ENCODE results near the gene DOC2B. TPM values are rescaled to one million over a fixed set of nuclear protein-coding genes. Genes with fewer than 3 reads are reported as not detected.
A peak's percentile ranks its signal among the peaks of the same experiment; 100 is the strongest.

Gene DOC2B
- total and polyA plus RNA-seq, 2 of the 13 experiments (the other 11 are each of a cell fraction or from before 2014, with no cell fraction given), result 0.09 to 0.22 TPM

DNA sequence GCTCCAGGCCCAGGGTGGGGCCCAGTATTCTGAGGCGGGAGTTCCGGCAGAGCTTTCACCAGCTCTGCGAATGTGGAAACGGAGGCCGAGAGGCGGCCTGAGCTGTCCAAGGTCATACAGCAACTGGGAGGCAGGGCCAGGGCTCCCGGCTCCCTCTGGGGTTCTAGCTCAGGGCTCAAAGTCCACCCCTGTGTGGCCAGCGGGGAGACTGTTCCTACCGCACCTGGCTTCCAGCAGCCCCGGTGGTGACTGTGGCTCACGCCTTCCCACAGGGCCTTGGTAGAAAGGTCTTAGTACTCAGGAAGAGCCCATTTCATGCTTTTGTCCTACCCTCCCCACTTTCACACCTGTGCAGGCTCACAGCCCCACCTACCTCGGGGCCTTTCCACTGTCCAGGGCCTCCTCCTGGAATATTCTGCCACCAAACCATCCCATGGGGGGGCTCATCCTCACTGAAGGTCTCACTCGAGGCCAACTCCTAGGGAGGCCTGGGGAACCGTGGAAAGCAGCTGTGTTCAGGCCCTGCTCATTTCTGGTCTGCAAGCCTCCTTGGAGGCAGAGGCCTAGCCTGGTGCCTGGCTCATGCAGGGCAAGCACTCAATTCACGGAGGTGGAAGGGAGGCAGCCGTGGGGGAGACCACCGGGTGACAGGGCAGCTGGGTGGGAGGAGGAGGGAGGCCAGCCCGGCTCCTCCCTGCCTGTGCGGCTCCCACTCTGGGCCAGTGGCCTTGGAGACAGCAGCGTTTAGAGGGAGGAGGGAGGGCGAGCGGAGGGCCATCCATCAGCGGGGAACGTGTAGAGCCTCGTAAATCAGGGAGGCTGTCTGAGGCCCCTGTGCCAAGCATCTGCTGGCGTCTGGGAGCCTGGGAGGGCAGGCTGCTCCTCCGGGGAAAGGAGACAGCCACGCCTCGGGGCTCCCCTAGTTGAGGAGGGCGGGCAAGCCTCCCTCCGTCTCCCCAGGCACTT, 12.7 kb upstream of the DOC2B start (continued):
- TF ChIP-seq, protein P1, sequence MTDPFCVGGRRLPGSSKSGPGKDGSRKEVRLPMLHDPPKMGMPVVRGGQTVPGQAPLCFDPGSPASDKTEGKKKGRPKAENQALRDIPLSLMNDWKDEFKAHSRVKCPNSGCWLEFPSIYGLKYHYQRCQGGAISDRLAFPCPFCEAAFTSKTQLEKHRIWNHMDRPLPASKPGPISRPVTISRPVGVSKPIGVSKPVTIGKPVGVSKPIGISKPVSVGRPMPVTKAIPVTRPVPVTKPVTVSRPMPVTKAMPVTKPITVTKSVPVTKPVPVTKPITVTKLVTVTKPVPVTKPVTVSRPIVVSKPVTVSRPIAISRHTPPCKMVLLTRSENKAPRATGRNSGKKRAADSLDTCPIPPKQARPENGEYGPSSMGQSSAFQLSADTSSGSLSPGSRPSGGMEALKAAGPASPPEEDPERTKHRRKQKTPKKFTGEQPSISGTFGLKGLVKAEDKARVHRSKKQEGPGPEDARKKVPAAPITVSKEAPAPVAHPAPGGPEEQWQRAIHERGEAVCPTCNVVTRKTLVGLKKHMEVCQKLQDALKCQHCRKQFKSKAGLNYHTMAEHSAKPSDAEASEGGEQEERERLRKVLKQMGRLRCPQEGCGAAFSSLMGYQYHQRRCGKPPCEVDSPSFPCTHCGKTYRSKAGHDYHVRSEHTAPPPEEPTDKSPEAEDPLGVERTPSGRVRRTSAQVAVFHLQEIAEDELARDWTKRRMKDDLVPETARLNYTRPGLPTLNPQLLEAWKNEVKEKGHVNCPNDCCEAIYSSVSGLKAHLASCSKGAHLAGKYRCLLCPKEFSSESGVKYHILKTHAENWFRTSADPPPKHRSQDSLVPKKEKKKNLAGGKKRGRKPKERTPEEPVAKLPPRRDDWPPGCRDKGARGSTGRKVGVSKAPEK (CRISPR knock-in tag; IDR thresholded peaks at IDR 0.05; ENCODE audit: borderline replicate concordance), result no peak
- TF ChIP-seq ZNF598 (CRISPR knock-in tag; IDR thresholded peaks at IDR 0.05; ENCODE audit: borderline replicate concordance) (no peak), TMF1 (CRISPR knock-in tag; IDR thresholded peaks at IDR 0.05; ENCODE audit: low read depth) (no peak), MTF1 (CRISPR knock-in tag; IDR thresholded peaks at IDR 0.05) (no peak), ZNF629 (CRISPR knock-in tag; conservative IDR thresholded peaks at IDR 0.05) (no peak), ZNF878 (CRISPR knock-in tag; IDR thresholded peaks at IDR 0.05) (no peak), ZNF205 (CRISPR knock-in tag; IDR thresholded peaks at IDR 0.05) (no peak), MXI1 (IDR thresholded peaks at IDR 0.05; ENCODE audit: borderline replicate concordance, low read depth, low read length) (peak; percentile 30; the same call in 1 of the 3 replicates), KAT2B (IDR thresholded peaks at IDR 0.05; ENCODE audit: borderline replicate concordance, low read depth, low read length) (no peak), NFATC3 (CRISPR knock-in tag; IDR thresholded peaks at IDR 0.05) (no peak), ZNF570 (CRISPR knock-in tag; IDR thresholded peaks at IDR 0.05; ENCODE audit: borderline replicate concordance) (no peak), GABPA (IDR thresholded peaks at IDR 0.05; ENCODE audit: low read depth, low read length) (no peak), GABPA (CRISPR knock-in tag; IDR thresholded peaks at IDR 0.05; ENCODE audit: low read depth) (peak; percentile 31; the same call in 1 of the 2 replicates), LCORL (IDR thresholded peaks at IDR 0.05) (no peak), LCORL (CRISPR knock-in tag; IDR thresholded peaks at IDR 0.05) (peak; percentile 79), ZNF792 (CRISPR knock-in tag; IDR thresholded peaks at IDR 0.05) (no peak), TEAD3 (CRISPR knock-in tag; optimal IDR thresholded peaks at IDR 0.05; ENCODE audit: borderline replicate concordance) (no peak), ZNF782 (CRISPR knock-in tag; IDR thresholded peaks at IDR 0.05; ENCODE audit: borderline replicate concordance) (no peak)
- TF ChIP-seq, protein P2, sequence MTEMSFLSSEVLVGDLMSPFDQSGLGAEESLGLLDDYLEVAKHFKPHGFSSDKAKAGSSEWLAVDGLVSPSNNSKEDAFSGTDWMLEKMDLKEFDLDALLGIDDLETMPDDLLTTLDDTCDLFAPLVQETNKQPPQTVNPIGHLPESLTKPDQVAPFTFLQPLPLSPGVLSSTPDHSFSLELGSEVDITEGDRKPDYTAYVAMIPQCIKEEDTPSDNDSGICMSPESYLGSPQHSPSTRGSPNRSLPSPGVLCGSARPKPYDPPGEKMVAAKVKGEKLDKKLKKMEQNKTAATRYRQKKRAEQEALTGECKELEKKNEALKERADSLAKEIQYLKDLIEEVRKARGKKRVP (CRISPR knock-in tag; IDR thresholded peaks at IDR 0.05), result no peak
- TF ChIP-seq, protein P3, sequence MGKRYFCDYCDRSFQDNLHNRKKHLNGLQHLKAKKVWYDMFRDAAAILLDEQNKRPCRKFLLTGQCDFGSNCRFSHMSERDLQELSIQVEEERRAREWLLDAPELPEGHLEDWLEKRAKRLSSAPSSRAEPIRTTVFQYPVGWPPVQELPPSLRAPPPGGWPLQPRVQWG (CRISPR knock-in tag; IDR thresholded peaks at IDR 0.05; ENCODE audit: borderline replicate concordance, low read depth), result no peak
- TF ChIP-seq, protein P4, sequence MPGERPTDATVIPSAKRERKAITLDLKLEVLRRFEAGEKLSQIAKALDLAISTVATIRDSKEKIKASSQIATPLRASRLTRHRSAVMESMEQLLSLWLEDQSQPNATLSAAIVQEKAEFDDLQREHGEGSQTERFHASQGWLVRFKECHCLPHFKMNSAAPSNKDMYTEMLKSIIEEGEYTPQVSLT (CRISPR knock-in tag; IDR thresholded peaks at IDR 0.05; ENCODE audit: borderline replicate concordance, low read depth), result no peak
- TF ChIP-seq, protein P5, sequence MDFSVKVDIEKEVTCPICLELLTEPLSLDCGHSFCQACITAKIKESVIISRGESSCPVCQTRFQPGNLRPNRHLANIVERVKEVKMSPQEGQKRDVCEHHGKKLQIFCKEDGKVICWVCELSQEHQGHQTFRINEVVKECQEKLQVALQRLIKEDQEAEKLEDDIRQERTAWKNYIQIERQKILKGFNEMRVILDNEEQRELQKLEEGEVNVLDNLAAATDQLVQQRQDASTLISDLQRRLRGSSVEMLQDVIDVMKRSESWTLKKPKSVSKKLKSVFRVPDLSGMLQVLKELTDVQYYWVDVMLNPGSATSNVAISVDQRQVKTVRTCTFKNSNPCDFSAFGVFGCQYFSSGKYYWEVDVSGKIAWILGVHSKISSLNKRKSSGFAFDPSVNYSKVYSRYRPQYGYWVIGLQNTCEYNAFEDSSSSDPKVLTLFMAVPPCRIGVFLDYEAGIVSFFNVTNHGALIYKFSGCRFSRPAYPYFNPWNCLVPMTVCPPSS (IDR thresholded peaks at IDR 0.05), result no peak
- TF ChIP-seq, protein P6, sequence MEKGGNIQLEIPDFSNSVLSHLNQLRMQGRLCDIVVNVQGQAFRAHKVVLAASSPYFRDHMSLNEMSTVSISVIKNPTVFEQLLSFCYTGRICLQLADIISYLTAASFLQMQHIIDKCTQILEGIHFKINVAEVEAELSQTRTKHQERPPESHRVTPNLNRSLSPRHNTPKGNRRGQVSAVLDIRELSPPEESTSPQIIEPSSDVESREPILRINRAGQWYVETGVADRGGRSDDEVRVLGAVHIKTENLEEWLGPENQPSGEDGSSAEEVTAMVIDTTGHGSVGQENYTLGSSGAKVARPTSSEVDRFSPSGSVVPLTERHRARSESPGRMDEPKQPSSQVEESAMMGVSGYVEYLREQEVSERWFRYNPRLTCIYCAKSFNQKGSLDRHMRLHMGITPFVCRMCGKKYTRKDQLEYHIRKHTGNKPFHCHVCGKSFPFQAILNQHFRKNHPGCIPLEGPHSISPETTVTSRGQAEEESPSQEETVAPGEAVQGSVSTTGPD (CRISPR knock-in tag; IDR thresholded peaks at IDR 0.05), result no peak

Data from HepG2 (cell line).